ENCODE results near the gene ADAMTS2.

GRCh38 chr5:179204572-179204971 is 140.7 kb downstream of the ADAMTS2 start:
- TF ChIP-seq FOXA1 (IDR thresholded peaks at IDR 0.05) (no peak), FOXM1 (IDR thresholded peaks at IDR 0.05; ENCODE audit: borderline replicate concordance) (no peak), SUZ12 (IDR thresholded peaks at IDR 0.05) (no peak), SP1 (IDR thresholded peaks at IDR 0.05) (no peak), LEF1 (IDR thresholded peaks at IDR 0.05; ENCODE audit: borderline replicate concordance) (no peak), HDGF (IDR thresholded peaks at IDR 0.05; ENCODE audit: borderline replicate concordance) (no peak), ARNT (IDR thresholded peaks at IDR 0.05) (no peak), NFRKB (IDR thresholded peaks at IDR 0.05) (no peak), ELF4 (IDR thresholded peaks at IDR 0.05) (no peak)
- TF ChIP-seq, protein P1, sequence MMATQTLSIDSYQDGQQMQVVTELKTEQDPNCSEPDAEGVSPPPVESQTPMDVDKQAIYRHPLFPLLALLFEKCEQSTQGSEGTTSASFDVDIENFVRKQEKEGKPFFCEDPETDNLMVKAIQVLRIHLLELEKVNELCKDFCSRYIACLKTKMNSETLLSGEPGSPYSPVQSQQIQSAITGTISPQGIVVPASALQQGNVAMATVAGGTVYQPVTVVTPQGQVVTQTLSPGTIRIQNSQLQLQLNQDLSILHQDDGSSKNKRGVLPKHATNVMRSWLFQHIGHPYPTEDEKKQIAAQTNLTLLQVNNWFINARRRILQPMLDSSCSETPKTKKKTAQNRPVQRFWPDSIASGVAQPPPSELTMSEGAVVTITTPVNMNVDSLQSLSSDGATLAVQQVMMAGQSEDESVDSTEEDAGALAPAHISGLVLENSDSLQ (IDR thresholded peaks at IDR 0.05): no peak
